GM12892 (cell line): ENCODE data around the gene SH3BGR.

ENCODE experiments used
- POLR2A ChIP-seq: IDR thresholded peaks from 2 replicates; pipeline ENCODE4 v1.6.1; 2011; ENCODE audit warnings: low read depth, low read length, control low read depth
- POLR2AphosphoS5 ChIP-seq: IDR thresholded peaks from 2 replicates; pipeline ENCODE4 v1.6.1; 2011; ENCODE audit warnings: low read depth, low read length, control low read depth
- TAF1 ChIP-seq: IDR thresholded peaks from 2 replicates; pipeline ENCODE4 v1.6.1; 2011; ENCODE audit warnings: low read depth, mild to moderate bottlenecking, control low read depth, low read length, borderline replicate concordance

GRCh38 chr21:39515684-39516472 is 64.1 kb downstream of the SH3BGR start:
- no peak for TF ChIP-seq POLR2A
- no peak for TF ChIP-seq POLR2AphosphoS5
- TF ChIP-seq TAF1, result no peak
